HT1080 (cell line): ENCODE data around the gene DUSP14. TPM values are rescaled to one million over a fixed set of nuclear protein-coding genes. Genes with fewer than 3 reads are reported as not detected.

Experiments
- DNase-seq: peaks from one replicate; pipeline ENCODE4 v3.0.0-alpha.2; 2015; ENCODE audit warnings: low read depth
- total RNA-seq: library from RNA; depleted of rRNA; stranded (reverse); fragments of >200 nt; shearing (Covaris generic); gene quantifications from 2 replicates; pipeline ENCODE4 v1.2.3, GENCODE V29; 2014

The DUSP14 gene
- total RNA-seq, 1 experiment from 2014 or later = 82.3 TPM

- no peak for DNase-seq
Observed at GRCh38 chr17:37512442-37513068, 22.9 kb downstream of the DUSP14 start.

GRCh38 chr17:37513711-37514110 lies 24.0 kb downstream of the DUSP14 start:
- DNase-seq = no peak

GRCh38 chr17:37516127-37516571 lies 26.5 kb downstream of the DUSP14 start:
- peak; percentile 26 for DNase-seq

GRCh38 chr17:37517881-37518280 lies 28.2 kb downstream of the DUSP14 start:
- no peak for DNase-seq

- no peak for DNase-seq
Observed at GRCh38 chr17:37518826-37519225, 29.1 kb downstream of the DUSP14 start.

GRCh38 chr17:37519251-37519985 lies 29.7 kb downstream of the DUSP14 start:
- DNase-seq = no peak

GRCh38 chr17:37520174-37520573 lies 30.5 kb downstream of the DUSP14 start:
- no peak for DNase-seq

GRCh38 chr17:37521821-37522220 lies 32.1 kb downstream of the DUSP14 start:
- no peak for DNase-seq

- no peak for DNase-seq
Observed at GRCh38 chr17:37523715-37524219, 34.1 kb downstream of the DUSP14 start.

- peak; percentile 52 for DNase-seq
Observed at GRCh38 chr17:37527249-37527851, 37.7 kb downstream of the DUSP14 start.

GRCh38 chr17:37530420-37530819 lies 40.7 kb downstream of the DUSP14 start:
- no peak for DNase-seq

- DNase-seq = no peak
Observed at GRCh38 chr17:37532756-37533155, 43.1 kb downstream of the DUSP14 start.

GRCh38 chr17:37535906-37536305 lies 46.2 kb downstream of the DUSP14 start:
- no peak for DNase-seq

- DNase-seq = no peak
Observed at GRCh38 chr17:37538981-37539659, 49.4 kb downstream of the DUSP14 start.

- DNase-seq = peak; percentile 25
Observed at GRCh38 chr17:37541880-37542660, 52.4 kb downstream of the DUSP14 start.

GRCh38 chr17:37543637-37544052 lies 54.0 kb downstream of the DUSP14 start:
- no peak for DNase-seq

GRCh38 chr17:37545486-37545885 lies 55.8 kb downstream of the DUSP14 start:
- no peak for DNase-seq

- no peak for DNase-seq
Observed at GRCh38 chr17:37546302-37546701, 56.6 kb downstream of the DUSP14 start.

- no peak for DNase-seq
Observed at GRCh38 chr17:37547986-37548385, 58.3 kb downstream of the DUSP14 start.

- DNase-seq = no peak
Observed at GRCh38 chr17:37551788-37552187, 62.1 kb downstream of the DUSP14 start.

- no peak for DNase-seq
Observed at GRCh38 chr17:37553401-37553966, 63.8 kb downstream of the DUSP14 start.
